GM12878 (cell line): ENCODE data around the gene NFKBIE.

Experiments
- CTCF ChIP-seq, 3 experiments: IDR thresholded peaks in 2 of 3; conservative IDR thresholded peaks in 1 of 3; 2 replicates each; pipeline ENCODE4 v1.5.1; 2011; ENCODE audit warnings: low read depth in 3 of 3, low read length in 3 of 3, mild to moderate bottlenecking in 3 of 3, control low read depth in 2 of 3, moderate library complexity in 2 of 3, inconsistent platforms in 1 of 3, mixed read lengths in 1 of 3; ENCODE audit not compliant: control insufficient read depth in 2 of 3, insufficient read depth in 1 of 3; ENCODE audit errors: extremely low read depth in 1 of 3
- POLR2A ChIP-seq: IDR thresholded peaks from 2 replicates; pipeline ENCODE4 v1.6.1; 2011; ENCODE audit warnings: low read depth, mild to moderate bottlenecking, low read length
- POLR2AphosphoS5 ChIP-seq: IDR thresholded peaks from 2 replicates; pipeline ENCODE4 v1.6.1; 2011; ENCODE audit warnings: mild to moderate bottlenecking, low read length, inconsistent platforms
- TAF1 ChIP-seq: IDR thresholded peaks from 2 replicates; pipeline ENCODE4 v1.6.1; 2011; ENCODE audit warnings: mild to moderate bottlenecking, low read depth, low read length, borderline replicate concordance
- TCF12 ChIP-seq: IDR thresholded peaks from 2 replicates; pipeline ENCODE4 v1.6.1; 2011; ENCODE audit warnings: low read depth, mild to moderate bottlenecking, low read length
- ZNF274 ChIP-seq: IDR thresholded peaks from one replicate; pipeline ENCODE4 v1.8.0; 2011; ENCODE audit not compliant: insufficient read length, insufficient read depth

GRCh38 chr6:44248579-44248978, 16.8 kb downstream of the NFKBIE start:
- TF ChIP-seq TCF12, result no peak
- no peak for TF ChIP-seq POLR2A
- TF ChIP-seq CTCF (IDR thresholded peaks at IDR 0.05 in 2 of 3, conservative IDR thresholded peaks at IDR 0.05 in 1 of 3; ENCODE audit: control insufficient read depth in 2 of 3, extremely low read depth in 1 of 3, insufficient read depth in 1 of 3, low read depth in 3 of 3, low read length in 3 of 3), result no peak
- no peak for TF ChIP-seq TAF1
- no peak for TF ChIP-seq POLR2AphosphoS5
- TF ChIP-seq ZNF274, result no peak
